ENCODE data around the gene NRSN1.

Gene NRSN1

GRCh38 chr6:24125980-24126379, at the start of gene NRSN1:
Gene NRSN1, plus strand, starts transcription at chr6:24126215. Its CDS starts 8,113 bp downstream, at chr6:24134328.
- no peak for DNase-seq (ENCODE audit: low read depth in 3 of 3, low spot score in 1 of 3)

- no peak for DNase-seq (ENCODE audit: low read depth in 3 of 3, low spot score in 1 of 3)
Observed at GRCh38 chr6:24078200-24078599, 47.8 kb upstream of the NRSN1 start.

GRCh38 chr6:24079076-24079475, 46.9 kb upstream of the NRSN1 start:
- DNase-seq (ENCODE audit: low read depth in 3 of 3, low spot score in 1 of 3): no peak

GRCh38 chr6:24080711-24081110, 45.3 kb upstream of the NRSN1 start:
- DNase-seq (ENCODE audit: low read depth in 3 of 3, low spot score in 1 of 3): no peak

- no peak for DNase-seq (ENCODE audit: low read depth in 3 of 3, low spot score in 1 of 3)
Observed at GRCh38 chr6:24089736-24090135, 36.3 kb upstream of the NRSN1 start.

- DNase-seq (ENCODE audit: low read depth in 3 of 3, low spot score in 1 of 3): no peak
Observed at GRCh38 chr6:24092407-24092806, 33.6 kb upstream of the NRSN1 start.

- no peak for DNase-seq (ENCODE audit: low read depth in 3 of 3, low spot score in 1 of 3)
Observed at GRCh38 chr6:24093381-24093780, 32.6 kb upstream of the NRSN1 start.

GRCh38 chr6:24099181-24099580, 26.8 kb upstream of the NRSN1 start:
- no peak for DNase-seq (ENCODE audit: low read depth in 3 of 3, low spot score in 1 of 3)

GRCh38 chr6:24100024-24100769, 25.8 kb upstream of the NRSN1 start:
- no peak for DNase-seq (ENCODE audit: low read depth in 3 of 3, low spot score in 1 of 3)

GRCh38 chr6:24100770-24101155, 25.3 kb upstream of the NRSN1 start:
- DNase-seq (ENCODE audit: low read depth in 3 of 3, low spot score in 1 of 3): no peak

- no peak for DNase-seq (ENCODE audit: low read depth in 3 of 3, low spot score in 1 of 3)
Observed at GRCh38 chr6:24105191-24105590, 20.8 kb upstream of the NRSN1 start.

GRCh38 chr6:24106291-24106690, 19.7 kb upstream of the NRSN1 start:
- no peak for DNase-seq (ENCODE audit: low read depth in 3 of 3, low spot score in 1 of 3)

GRCh38 chr6:24107294-24107693, 18.7 kb upstream of the NRSN1 start:
- no peak for DNase-seq (ENCODE audit: low read depth in 3 of 3, low spot score in 1 of 3)

GRCh38 chr6:24108056-24108455, 18.0 kb upstream of the NRSN1 start:
- no peak for DNase-seq (ENCODE audit: low read depth in 3 of 3, low spot score in 1 of 3)

GRCh38 chr6:24110417-24110816, 15.6 kb upstream of the NRSN1 start:
- no peak for DNase-seq (ENCODE audit: low read depth in 3 of 3, low spot score in 1 of 3)

- no peak for DNase-seq (ENCODE audit: low read depth in 3 of 3, low spot score in 1 of 3)
Observed at GRCh38 chr6:24113891-24114290, 12.1 kb upstream of the NRSN1 start.

- no peak for DNase-seq (ENCODE audit: low read depth in 3 of 3, low spot score in 1 of 3)
Observed at GRCh38 chr6:24117021-24117420, 9.0 kb upstream of the NRSN1 start.

GRCh38 chr6:24122139-24122538, 3.9 kb upstream of the NRSN1 start:
- DNase-seq (ENCODE audit: low read depth in 3 of 3, low spot score in 1 of 3): no peak

- no peak for DNase-seq (ENCODE audit: low read depth in 3 of 3, low spot score in 1 of 3)
Observed at GRCh38 chr6:24126586-24127192, 674 bp downstream of the NRSN1 start.

GRCh38 chr6:24127316-24127715, 1.3 kb downstream of the NRSN1 start:
- DNase-seq (ENCODE audit: low read depth in 3 of 3, low spot score in 1 of 3): no peak

GRCh38 chr6:24131751-24132150, 5.7 kb downstream of the NRSN1 start:
- DNase-seq (ENCODE audit: low read depth in 3 of 3, low spot score in 1 of 3): no peak

GRCh38 chr6:24139080-24139479, 13.1 kb downstream of the NRSN1 start:
- DNase-seq (ENCODE audit: low read depth in 3 of 3, low spot score in 1 of 3): no peak

- DNase-seq (ENCODE audit: low read depth in 3 of 3, low spot score in 1 of 3): no peak
Observed at GRCh38 chr6:24139639-24140038, 13.6 kb downstream of the NRSN1 start.
